Activated T-cell treated with anti-CD3 and anti-CD28 coated beads, Interleukin-2, amount 50 U/mL, for 4 hours (primary cell): ENCODE measurements around the gene SMARCA4. TPM values are rescaled to one million over a fixed set of nuclear protein-coding genes. Genes with fewer than 3 reads are reported as not detected.
"Not testable (repeated sequence)": the region's sequence is repeated elsewhere in the genome, so short reads cannot be mapped to it uniquely, and the experiment has no call there.

Source experiments
- ATAC-seq, 2 donors: fragments of 200-7000 bp; cut with Tn5 transposase; one replicate each; pipeline ENCODE4 v1.10.0; 2021
- DNase-seq: peaks from one replicate; pipeline ENCODE4 v3.0.0-alpha.2; 2020
- H3K27me3 Mint-ChIP-seq: one replicate; pipeline ENCODE4 v1.8.0; 2021; ENCODE audit warnings: low read depth, mixed read lengths
- H3K36me3 Mint-ChIP-seq: one replicate; pipeline ENCODE4 v1.8.0; 2022; ENCODE audit warnings: mixed read lengths; ENCODE audit not compliant: insufficient read depth
- H3K4me1 Mint-ChIP-seq: one replicate; pipeline ENCODE4 v1.8.0; 2021; ENCODE audit warnings: low read depth, mixed read lengths
- H3K4me3 Mint-ChIP-seq: one replicate; pipeline ENCODE4 v1.8.0; 2021; ENCODE audit warnings: mild to moderate bottlenecking, moderate library complexity, mixed read lengths
- H3K9me3 Mint-ChIP-seq: one replicate; pipeline ENCODE4 v1.8.0; 2021; ENCODE audit warnings: mixed read lengths
- total RNA-seq, 3 donors: library from RNA; stranded (reverse); gene quantifications; one replicate each; pipeline ENCODE4 v1.2.1, GENCODE V29; 2021

SMARCA4 gene
- total RNA-seq, 3 donors from 2014 or later: 160 to 168 (median 162) TPM

GRCh38 chr19:11089254-11090013, 128.6 kb downstream of the SMARCA4 start, which contains the start of gene LDLR:
LDLR (plus strand) TSS chr19:11089463; CDS start chr19:11089549, 86 bp downstream.
- Mint-ChIP-seq H3K4me1 (peaks cover 39% of the 10 kb centered on the region), H3K36me3 (peaks cover 3% of the 10 kb centered on the region), H3K4me3 (peak within 1 kb of the TSS; percentile 93), H3K9me3 (no peaks in the 10 kb centered on the region), H3K27me3 (no peaks in the 10 kb centered on the region)
- DNase-seq (peak; percentile 61), ATAC-seq (peak; percentile 47 to 50)

GRCh38 chr19:11090014-11090263, 129.1 kb downstream of the SMARCA4 start:
- not testable (repeated sequence) for H3K9me3 Mint-ChIP-seq, H3K36me3 Mint-ChIP-seq, H3K27me3 Mint-ChIP-seq, DNase-seq
- peaks cover 44% of the 10 kb centered on the region for H3K4me1 Mint-ChIP-seq
- ATAC-seq: peak; percentile 12 to 16
- peak overlapping the region; percentile 93 for H3K4me3 Mint-ChIP-seq

GRCh38 chr19:11090264-11090996, 129.6 kb downstream of the SMARCA4 start:
- Mint-ChIP-seq H3K27me3 (no peaks in the 10 kb centered on the region), H3K9me3 (no peaks in the 10 kb centered on the region), H3K36me3 (peaks cover 9% of the 10 kb centered on the region), H3K4me1 (peaks cover 44% of the 10 kb centered on the region), H3K4me3 (peak overlapping the region; percentile 93)
- ATAC-seq (peak; percentile 91 to 93), DNase-seq (peak; percentile 96)

GRCh38 chr19:11090997-11091702, 130.3 kb downstream of the SMARCA4 start:
- ATAC-seq: no peak
- Mint-ChIP-seq H3K9me3 (peaks cover under 1% of the 10 kb centered on the region), H3K4me1 (peaks cover 50% of the 10 kb centered on the region), H3K36me3 (peaks cover 9% of the 10 kb centered on the region), H3K4me3 (peak overlapping the region; percentile 85), H3K27me3 (no peaks in the 10 kb centered on the region)
- DNase-seq: no peak

GRCh38 chr19:11091703-11092153, 130.9 kb downstream of the SMARCA4 start:
- no peak for ATAC-seq
- H3K36me3 Mint-ChIP-seq: peaks cover 14% of the 10 kb centered on the region
- H3K27me3 Mint-ChIP-seq: no peaks in the 10 kb centered on the region
- H3K4me3 Mint-ChIP-seq: peak overlapping the region; percentile 85
- peaks cover 4% of the 10 kb centered on the region for H3K9me3 Mint-ChIP-seq
- peaks cover 55% of the 10 kb centered on the region for H3K4me1 Mint-ChIP-seq
- peak; percentile 45 for DNase-seq

- Mint-ChIP-seq H3K4me3 (peak overlapping the region; percentile 58), H3K4me1 (peaks cover 56% of the 10 kb centered on the region), H3K27me3 (no peaks in the 10 kb centered on the region), H3K9me3 (peaks cover 4% of the 10 kb centered on the region), H3K36me3 (peaks cover 14% of the 10 kb centered on the region)
- peak in 1 of 2 donors; percentile 8 for ATAC-seq
- peak; percentile 30 for DNase-seq
Observed at GRCh38 chr19:11092181-11092538, 131.3 kb downstream of the SMARCA4 start.

- DNase-seq: no peak
- Mint-ChIP-seq H3K9me3 (peaks cover 4% of the 10 kb centered on the region), H3K4me1 (peaks cover 59% of the 10 kb centered on the region), H3K4me3 (no peak overlapping the region), H3K27me3 (no peaks in the 10 kb centered on the region), H3K36me3 (peaks cover 14% of the 10 kb centered on the region)
- no peak for ATAC-seq
Observed at GRCh38 chr19:11093689-11094238, 132.9 kb downstream of the SMARCA4 start.

GRCh38 chr19:11094520-11094894, 133.7 kb downstream of the SMARCA4 start:
- H3K27me3 Mint-ChIP-seq: no peaks in the 10 kb centered on the region
- H3K4me1 Mint-ChIP-seq: peaks cover 52% of the 10 kb centered on the region
- H3K4me3 Mint-ChIP-seq: peak overlapping the region; percentile 55
- H3K9me3 Mint-ChIP-seq: peaks cover 8% of the 10 kb centered on the region
- H3K36me3 Mint-ChIP-seq: peaks cover 17% of the 10 kb centered on the region
- ATAC-seq (no peak), DNase-seq (no peak)

GRCh38 chr19:11096210-11096841, 135.5 kb downstream of the SMARCA4 start:
- Mint-ChIP-seq H3K36me3 (peaks cover 30% of the 10 kb centered on the region), H3K4me1 (peaks cover 55% of the 10 kb centered on the region), H3K27me3 (no peaks in the 10 kb centered on the region), H3K4me3 (peak overlapping the region; percentile 55), H3K9me3 (peaks cover 8% of the 10 kb centered on the region)
- DNase-seq (no peak), ATAC-seq (peak; percentile 60 to 65)

- not testable (repeated sequence) for H3K27me3 Mint-ChIP-seq, ATAC-seq, H3K4me3 Mint-ChIP-seq, DNase-seq, H3K9me3 Mint-ChIP-seq
- peaks cover 48% of the 10 kb centered on the region for H3K4me1 Mint-ChIP-seq
- peaks cover 27% of the 10 kb centered on the region for H3K36me3 Mint-ChIP-seq
Observed at GRCh38 chr19:11097367-11097766, 136.5 kb downstream of the SMARCA4 start.

GRCh38 chr19:11098327-11098726, 137.5 kb downstream of the SMARCA4 start:
- Mint-ChIP-seq H3K4me3 (no peak overlapping the region), H3K4me1 (peaks cover 38% of the 10 kb centered on the region), H3K9me3 (peaks cover 8% of the 10 kb centered on the region), H3K36me3 (peaks cover 36% of the 10 kb centered on the region), H3K27me3 (no peaks in the 10 kb centered on the region)
- DNase-seq (no peak), ATAC-seq (no peak)

GRCh38 chr19:11098861-11099260, 138.0 kb downstream of the SMARCA4 start:
- peaks cover 40% of the 10 kb centered on the region for H3K36me3 Mint-ChIP-seq

GRCh38 chr19:11100049-11100448, 139.2 kb downstream of the SMARCA4 start:
- Mint-ChIP-seq H3K27me3 (no peaks in the 10 kb centered on the region), H3K9me3 (peaks cover 8% of the 10 kb centered on the region), H3K4me1 (peaks cover 24% of the 10 kb centered on the region), H3K36me3 (peaks cover 36% of the 10 kb centered on the region), H3K4me3 (no peak overlapping the region)
- DNase-seq (no peak), ATAC-seq (no peak)

More at GRCh38 chr19:11098861-11099260, 138.0 kb downstream of the SMARCA4 start:
- H3K9me3 Mint-ChIP-seq: peaks cover 8% of the 10 kb centered on the region
- DNase-seq (no peak), ATAC-seq (no peak)
- H3K27me3 Mint-ChIP-seq: no peaks in the 10 kb centered on the region
- H3K4me1 Mint-ChIP-seq: peaks cover 33% of the 10 kb centered on the region
- H3K4me3 Mint-ChIP-seq: no peak overlapping the region

- DNase-seq (no peak), ATAC-seq (no peak)
- peaks cover 38% of the 10 kb centered on the region for H3K36me3 Mint-ChIP-seq
- H3K4me3 Mint-ChIP-seq: no peak overlapping the region
- peaks cover 8% of the 10 kb centered on the region for H3K9me3 Mint-ChIP-seq
- H3K27me3 Mint-ChIP-seq: no peaks in the 10 kb centered on the region
- H3K4me1 Mint-ChIP-seq: peaks cover 16% of the 10 kb centered on the region
Observed at GRCh38 chr19:11101057-11101456, 140.2 kb downstream of the SMARCA4 start.
